ENCODE results near the gene RYR1.

The RYR1 gene

DNA sequence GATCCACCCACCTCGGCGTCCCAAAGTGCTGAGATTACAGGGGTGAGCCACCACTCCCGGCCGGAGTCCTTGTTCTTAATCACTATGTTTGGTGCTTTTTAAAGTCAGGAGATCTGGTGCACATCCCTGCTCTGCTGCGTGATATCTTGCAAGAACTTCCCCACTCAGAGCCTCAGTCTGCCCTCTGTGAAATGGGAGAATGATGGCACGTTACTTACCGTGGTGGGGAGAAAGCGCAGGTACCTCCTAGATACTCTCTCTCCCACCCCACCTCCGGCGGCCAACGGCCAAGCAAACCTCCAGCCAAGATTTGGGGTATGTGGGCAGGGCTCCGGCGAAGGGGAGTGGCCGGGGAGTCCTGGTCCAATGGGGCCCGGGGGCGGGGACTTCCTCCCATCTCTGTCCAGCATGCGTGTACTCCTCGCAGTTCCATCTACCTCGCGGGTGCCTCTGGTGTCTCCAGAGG lies at the start of gene RYR1:
RYR1 (plus strand) TSS at position 424 of the 466 bp plus-strand sequence. CDS start 139 bp downstream, outside the sequence.
- no peak for DNase-seq

DNA sequence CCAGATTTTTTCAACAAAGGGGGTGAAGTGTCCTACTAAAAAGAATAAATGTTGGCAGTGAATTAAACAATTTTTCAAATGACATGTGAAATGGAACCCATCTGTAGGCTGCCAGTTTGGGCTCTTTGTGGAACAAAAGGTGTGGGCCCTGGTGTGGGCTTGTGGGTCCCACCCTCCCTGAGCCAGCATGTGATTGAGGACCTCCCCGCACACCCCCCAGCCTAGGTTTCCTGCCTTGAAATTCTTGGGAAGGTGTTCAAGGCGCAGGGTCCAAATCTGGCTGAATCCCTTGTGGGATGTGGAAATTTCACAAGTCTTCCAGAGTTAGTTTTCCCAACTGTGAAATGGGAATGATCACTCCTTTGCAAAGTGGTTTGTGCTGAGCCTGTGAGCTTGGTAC lies 49.7 kb upstream of the RYR1 start:
- DNase-seq, result no peak

DNA sequence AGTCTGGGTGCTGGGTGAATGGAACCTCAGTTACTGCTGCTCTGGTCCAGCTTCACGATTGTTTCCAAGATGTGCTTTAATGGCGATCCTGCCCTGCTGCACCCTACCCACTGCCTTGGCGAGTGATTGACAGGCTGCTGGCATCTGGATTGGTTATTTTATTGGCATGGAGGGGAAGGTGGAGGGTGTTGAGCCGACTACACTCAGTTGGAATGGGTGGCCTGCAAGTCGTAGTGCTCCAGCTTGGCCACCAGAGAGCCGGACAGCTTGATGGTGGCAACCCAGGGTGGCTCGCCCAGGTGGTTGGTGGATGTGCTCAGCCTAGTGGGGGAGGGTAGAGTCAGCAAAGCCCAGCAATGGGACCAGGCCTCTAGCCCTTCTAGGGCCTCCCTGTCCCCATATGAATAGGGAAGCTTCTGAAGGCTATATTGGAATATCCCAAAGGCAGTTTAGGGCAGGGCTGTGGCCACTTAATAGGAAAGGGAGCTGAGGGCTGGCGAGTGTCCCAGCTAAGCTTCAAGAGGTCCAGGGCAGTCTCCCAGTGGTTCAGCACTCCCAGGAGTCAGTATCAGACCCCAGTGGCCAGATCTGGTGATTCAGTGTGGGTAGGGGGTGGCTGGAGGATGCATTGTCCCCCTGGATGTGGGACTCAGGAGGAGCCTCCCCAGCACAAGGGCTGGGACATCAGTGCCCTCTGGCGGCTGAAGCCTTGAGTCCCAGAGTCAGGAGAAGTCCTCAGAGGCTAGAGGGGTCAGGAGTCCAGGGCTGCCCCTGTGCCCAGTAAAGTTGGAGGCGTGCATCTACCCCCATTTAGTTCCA lies 49.1 kb upstream of the RYR1 start:
- DNase-seq, result no peak

- no peak for DNase-seq
These were observed 48.3 kb upstream of the RYR1 start for GRCh38 chr19:38385057-38385803.

GRCh38 chr19:38385804-38386257 lies 47.7 kb upstream of the RYR1 start:
- DNase-seq, result no peak

- DNase-seq, result no peak
These were observed 47.1 kb upstream of the RYR1 start for GRCh38 chr19:38386300-38386970.

GRCh38 chr19:38386971-38387549 lies 46.4 kb upstream of the RYR1 start:
- DNase-seq, result no peak

GRCh38 chr19:38387550-38388348 lies 45.7 kb upstream of the RYR1 start, which contains the start of gene GGN:
Gene GGN, minus strand, starts transcription at chr19:38388034. Its CDS starts 773 bp downstream, at chr19:38387261.
- DNase-seq, result peak; percentile 83

GRCh38 chr19:38388349-38389100 lies 45.0 kb upstream of the RYR1 start, which contains the start of gene SPRED3:
Gene SPRED3, plus strand, starts transcription at chr19:38388697. Its CDS starts 1,606 bp downstream, at chr19:38390303.
- DNase-seq, result no peak

- no peak for DNase-seq
These were observed 44.2 kb upstream of the RYR1 start for GRCh38 chr19:38389101-38389925.

DNA sequence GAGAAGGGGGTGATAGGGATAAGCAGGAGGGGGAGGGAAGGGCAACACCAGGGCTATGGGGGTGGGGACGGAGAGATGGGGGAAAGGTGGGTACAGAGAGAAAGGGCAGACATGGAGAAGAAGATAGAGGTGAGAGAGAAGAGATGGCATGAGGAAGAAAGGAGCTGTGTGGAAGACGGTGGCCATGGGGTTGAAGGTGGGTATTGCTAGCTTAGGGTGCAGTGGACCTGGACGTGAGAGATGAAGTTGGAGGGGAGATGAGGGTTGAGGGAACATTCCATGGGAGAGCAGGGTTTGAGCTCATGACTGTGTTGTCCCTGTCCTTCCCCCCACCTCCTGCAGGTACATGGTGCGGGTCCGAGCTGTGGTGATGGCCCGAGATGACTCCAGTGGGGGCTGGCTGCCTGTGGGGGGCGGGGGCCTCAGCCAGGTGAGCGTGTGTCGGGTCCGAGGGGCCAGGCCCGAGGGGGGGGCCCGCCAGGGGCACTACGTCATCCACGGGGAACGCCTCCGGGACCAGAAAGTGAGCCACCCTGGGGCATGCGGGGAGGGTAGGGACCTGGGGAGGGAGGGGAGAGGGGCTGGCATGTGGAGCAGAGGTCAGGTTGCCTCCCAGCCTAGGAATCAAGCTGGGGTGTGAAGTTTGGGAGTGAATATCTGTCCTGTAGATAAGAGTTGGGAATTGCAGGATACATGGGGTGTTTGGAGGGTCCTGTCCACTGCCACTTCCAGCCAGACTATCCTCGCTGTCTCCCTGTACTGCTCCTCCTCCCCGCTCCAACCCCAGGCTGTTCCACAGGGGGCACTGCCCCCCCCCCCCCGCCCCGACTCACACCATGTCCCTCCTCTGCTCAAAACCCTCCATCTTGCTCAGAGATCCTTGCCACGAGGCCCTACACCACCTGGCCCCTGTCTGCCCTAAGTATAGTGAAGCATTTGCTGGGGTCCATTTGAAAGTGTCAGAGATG lies 43.2 kb upstream of the RYR1 start:
- DNase-seq, result no peak

DNA sequence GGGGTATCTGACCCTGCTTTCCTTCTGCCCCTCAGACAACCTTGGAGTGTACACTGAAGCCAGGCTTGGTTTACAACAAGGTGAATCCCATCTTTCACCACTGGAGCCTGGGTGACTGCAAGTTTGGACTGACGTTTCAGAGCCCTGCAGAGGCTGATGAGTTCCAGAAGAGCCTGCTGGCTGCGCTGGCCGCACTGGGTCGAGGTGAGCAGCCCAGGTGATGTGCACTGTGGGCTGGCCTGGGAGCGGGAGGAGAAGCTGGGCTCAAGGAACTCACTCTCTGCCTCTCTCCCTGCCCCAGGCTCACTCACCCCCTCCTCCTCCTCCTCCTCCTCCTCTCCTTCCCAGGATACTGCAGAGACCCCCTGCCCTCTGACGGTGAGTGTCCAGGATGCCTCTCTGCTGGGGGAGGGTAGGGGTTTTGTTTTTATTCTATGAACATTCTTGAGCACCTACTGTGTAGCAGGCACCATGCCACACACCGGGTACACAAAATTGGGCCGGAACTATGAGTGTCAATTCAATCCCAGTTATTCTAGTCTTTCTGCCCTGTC lies 41.5 kb upstream of the RYR1 start:
- no peak for DNase-seq

DNA sequence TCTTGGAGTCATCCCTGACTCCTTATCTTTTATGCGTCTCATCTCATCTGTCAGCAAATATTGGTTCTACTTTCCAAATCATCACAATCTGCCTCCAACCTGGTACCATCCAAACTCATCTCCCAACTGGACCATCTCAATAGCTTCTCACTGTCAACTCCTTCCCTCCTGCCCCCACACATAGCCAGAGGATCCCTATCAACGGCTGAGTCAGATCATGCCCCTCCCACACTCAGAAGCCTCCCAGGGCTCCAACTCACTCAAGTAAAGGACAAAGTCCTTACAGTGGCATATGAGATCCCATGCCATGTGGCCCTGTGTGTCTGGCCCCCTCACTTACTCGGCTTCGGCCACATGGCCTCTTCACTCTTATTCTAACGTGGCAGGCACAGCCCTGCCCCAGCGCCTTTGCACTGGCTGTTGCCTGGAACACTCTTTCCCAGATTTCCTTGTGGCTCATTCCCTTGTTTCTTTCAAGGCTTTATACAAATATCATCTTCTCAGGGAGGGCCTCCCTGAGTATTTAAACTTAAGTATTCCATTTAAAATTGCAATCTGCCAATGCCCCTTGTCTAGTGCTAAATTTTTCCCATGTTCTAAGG lies 40.7 kb upstream of the RYR1 start:
- DNase-seq, result no peak

DNA sequence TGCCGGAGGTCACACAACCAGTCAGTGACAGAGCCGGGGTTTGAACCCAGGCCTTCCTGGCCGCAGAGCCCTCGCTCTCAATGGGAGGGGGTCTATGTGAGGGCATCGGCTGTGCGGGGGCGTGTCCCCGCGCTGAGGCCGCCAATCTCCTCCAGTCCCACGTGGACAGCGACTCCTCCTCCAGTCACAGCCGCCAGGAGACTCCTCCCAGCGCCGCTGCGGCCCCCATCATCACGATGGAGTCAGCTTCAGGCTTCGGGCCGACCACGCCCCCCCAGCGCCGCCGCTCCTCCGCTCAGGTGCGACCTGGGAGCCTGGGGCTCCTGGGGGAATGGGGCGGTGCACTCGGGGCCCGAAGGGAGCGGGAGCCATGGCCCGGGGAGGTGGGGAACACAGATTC lies 39.0 kb upstream of the RYR1 start:
- DNase-seq, result no peak

- no peak for DNase-seq
These were observed 37.9 kb upstream of the RYR1 start for GRCh38 chr19:38395381-38396114.

- no peak for DNase-seq
These were observed 34.4 kb upstream of the RYR1 start for GRCh38 chr19:38399081-38399480.

DNA sequence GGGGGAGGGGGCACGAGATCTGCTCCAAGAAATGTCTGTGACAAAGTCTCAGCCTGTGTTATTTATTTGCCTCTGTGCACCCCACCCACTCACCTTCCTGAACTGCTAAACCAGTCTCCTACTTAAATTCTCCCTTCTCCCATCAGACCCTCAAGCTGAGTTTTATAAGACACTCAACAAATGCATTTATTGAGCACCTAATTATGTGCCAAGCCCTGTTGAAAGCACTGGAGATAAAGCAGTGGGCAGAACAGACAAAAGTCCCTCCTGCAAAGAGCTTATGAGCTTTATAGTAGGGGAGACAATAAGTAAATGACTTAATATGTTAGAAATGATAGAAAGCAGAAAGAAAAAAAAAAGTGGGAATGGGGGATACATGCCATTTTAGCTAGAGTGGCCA lies 34.0 kb upstream of the RYR1 start:
- no peak for DNase-seq
